Breast epithelium (tissue), 3 donors: Measurements from ENCODE around the gene SLC2A13.

Experiments
- POLR2A ChIP-seq: fragments of 450-650 bp; IDR thresholded peaks from one replicate; pipeline ENCODE4 v1.6.1; 2016; ENCODE audit warnings: antibody characterized with exemption, mild to moderate bottlenecking, moderate library complexity
- TF ChIP-seq, protein P1 (sequence below), 3 donors: fragments of 450-650 bp; IDR thresholded peaks; one replicate each; pipeline ENCODE4 v1.5.1; 2016 to 2017; ENCODE audit warnings: antibody characterized with exemption in 3 of 3, mild to moderate bottlenecking in 3 of 3, moderate library complexity in 3 of 3

DNA sequence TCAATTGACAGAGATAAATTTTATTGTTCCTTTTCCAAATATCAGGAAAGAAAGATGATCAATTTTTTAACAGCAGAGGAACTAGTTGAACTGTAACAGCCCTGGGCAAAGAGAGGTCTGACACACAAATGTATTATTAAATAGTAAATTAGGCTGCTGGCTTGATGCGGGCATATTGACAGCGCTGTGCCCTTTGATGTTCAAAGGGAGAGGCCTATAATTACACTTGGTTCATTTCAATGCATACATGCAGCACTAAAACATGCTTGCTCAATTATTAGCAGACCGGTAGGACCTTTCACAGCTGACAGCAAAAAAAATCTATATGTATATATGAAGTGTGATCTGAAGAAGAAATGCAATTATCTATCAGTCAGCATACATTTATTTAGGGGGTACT is 219.8 kb downstream of the SLC2A13 start:
- TF ChIP-seq POLR2A, result no peak
- TF ChIP-seq, protein P1, sequence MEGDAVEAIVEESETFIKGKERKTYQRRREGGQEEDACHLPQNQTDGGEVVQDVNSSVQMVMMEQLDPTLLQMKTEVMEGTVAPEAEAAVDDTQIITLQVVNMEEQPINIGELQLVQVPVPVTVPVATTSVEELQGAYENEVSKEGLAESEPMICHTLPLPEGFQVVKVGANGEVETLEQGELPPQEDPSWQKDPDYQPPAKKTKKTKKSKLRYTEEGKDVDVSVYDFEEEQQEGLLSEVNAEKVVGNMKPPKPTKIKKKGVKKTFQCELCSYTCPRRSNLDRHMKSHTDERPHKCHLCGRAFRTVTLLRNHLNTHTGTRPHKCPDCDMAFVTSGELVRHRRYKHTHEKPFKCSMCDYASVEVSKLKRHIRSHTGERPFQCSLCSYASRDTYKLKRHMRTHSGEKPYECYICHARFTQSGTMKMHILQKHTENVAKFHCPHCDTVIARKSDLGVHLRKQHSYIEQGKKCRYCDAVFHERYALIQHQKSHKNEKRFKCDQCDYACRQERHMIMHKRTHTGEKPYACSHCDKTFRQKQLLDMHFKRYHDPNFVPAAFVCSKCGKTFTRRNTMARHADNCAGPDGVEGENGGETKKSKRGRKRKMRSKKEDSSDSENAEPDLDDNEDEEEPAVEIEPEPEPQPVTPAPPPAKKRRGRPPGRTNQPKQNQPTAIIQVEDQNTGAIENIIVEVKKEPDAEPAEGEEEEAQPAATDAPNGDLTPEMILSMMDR (IDR thresholded peaks at IDR 0.05), result no peak
